Cardiac muscle cell (in vitro differentiated cells and primary cell): Measurements from ENCODE around the gene GCK. TPM values are rescaled to one million over a fixed set of nuclear protein-coding genes. Genes with fewer than 3 reads are reported as not detected.

ENCODE experiments used
- DNase-seq, 2 donors: peaks; one replicate each; pipeline versions ENCODE4 v3.0.0 to v3.0.0-alpha.2; 2010 to 2017; ENCODE audit warnings: low read depth in 1 of 2, low spot score in 1 of 2
- H3K27ac ChIP-seq: fragments of 200-600 bp; sonication (generic); 2 replicates; pipeline ENCODE4 v1.5.1; 2016
- H3K27me3 ChIP-seq: fragments of 200-600 bp; sonication (generic); 2 replicates; pipeline ENCODE4 v1.6.0; 2016; ENCODE audit warnings: control low read depth
- H3K36me3 ChIP-seq: fragments of 200-600 bp; sonication (generic); 2 replicates; pipeline ENCODE4 v1.5.1; 2016; ENCODE audit warnings: control low read depth
- H3K4me1 ChIP-seq: fragments of 200-600 bp; sonication (generic); 2 replicates; pipeline ENCODE4 v1.8.1; 2017; ENCODE audit warnings: low read depth, mild to moderate bottlenecking, mixed run types
- H3K4me3 ChIP-seq: fragments of 200-600 bp; sonication (generic); 2 replicates; pipeline ENCODE4 v1.5.1; 2016; ENCODE audit warnings: mild to moderate bottlenecking
- H3K9me3 ChIP-seq: fragments of 200-600 bp; sonication (generic); 2 replicates; pipeline ENCODE4 v1.5.1; 2017; ENCODE audit warnings: low read depth, mild to moderate bottlenecking, control low read depth
- polyA plus RNA-seq: library from polyadenylated mRNA; unstranded; fragments of >200 nt; fragmentation: Nextera tagmentation; extraction: Ambion mirVana; gene quantifications from 2 replicates; pipeline ENCODE4 v1.2.1, GENCODE V29; 2016
- total RNA-seq: library from RNA; depleted of rRNA; stranded (reverse); fragments of >200 nt; gene quantifications from 2 replicates; pipeline ENCODE4 v1.2.3, GENCODE V29; 2016
- TF ChIP-seq, protein P1 (sequence below): IDR thresholded peaks from 2 replicates; pipeline ENCODE4 v1.5.1; 2012; ENCODE audit warnings: low read depth, mild to moderate bottlenecking, low read length

Gene GCK
- total and polyA plus RNA-seq, 2 experiments from 2014 or later = 26.7 to 46.4 TPM

DNA sequence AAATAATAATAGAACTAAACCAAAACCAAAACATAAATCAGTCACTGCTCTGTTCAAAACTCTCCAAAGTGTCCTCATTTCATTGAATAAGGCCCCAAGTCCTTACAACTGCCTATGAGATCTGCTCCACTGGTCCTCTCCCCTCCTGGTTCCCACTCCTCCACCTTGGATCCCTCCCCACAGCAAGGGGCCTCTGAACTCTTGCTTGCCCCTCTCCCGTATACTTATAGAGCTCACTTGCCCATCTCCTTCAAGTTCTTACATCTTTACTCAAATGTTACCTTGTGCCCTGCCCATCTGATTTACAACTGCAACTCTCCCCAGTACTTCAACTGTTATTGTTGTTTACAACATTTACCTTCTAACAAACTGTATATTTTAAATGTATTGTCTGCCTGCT is 66.7 kb downstream of the GCK start:
- no peak for DNase-seq
- H3K9me3 ChIP-seq = no peaks in the 10 kb centered on the region
- H3K27ac ChIP-seq = peak overlapping the region; percentile 82
- H3K4me3 ChIP-seq = peak overlapping the region; percentile 53
- no peaks in the 10 kb centered on the region for H3K27me3 ChIP-seq
- TF ChIP-seq, protein P1, sequence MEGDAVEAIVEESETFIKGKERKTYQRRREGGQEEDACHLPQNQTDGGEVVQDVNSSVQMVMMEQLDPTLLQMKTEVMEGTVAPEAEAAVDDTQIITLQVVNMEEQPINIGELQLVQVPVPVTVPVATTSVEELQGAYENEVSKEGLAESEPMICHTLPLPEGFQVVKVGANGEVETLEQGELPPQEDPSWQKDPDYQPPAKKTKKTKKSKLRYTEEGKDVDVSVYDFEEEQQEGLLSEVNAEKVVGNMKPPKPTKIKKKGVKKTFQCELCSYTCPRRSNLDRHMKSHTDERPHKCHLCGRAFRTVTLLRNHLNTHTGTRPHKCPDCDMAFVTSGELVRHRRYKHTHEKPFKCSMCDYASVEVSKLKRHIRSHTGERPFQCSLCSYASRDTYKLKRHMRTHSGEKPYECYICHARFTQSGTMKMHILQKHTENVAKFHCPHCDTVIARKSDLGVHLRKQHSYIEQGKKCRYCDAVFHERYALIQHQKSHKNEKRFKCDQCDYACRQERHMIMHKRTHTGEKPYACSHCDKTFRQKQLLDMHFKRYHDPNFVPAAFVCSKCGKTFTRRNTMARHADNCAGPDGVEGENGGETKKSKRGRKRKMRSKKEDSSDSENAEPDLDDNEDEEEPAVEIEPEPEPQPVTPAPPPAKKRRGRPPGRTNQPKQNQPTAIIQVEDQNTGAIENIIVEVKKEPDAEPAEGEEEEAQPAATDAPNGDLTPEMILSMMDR = no peak
- peaks cover 14% of the 10 kb centered on the region for H3K36me3 ChIP-seq
- H3K4me1 ChIP-seq = peaks cover 7% of the 10 kb centered on the region

DNA sequence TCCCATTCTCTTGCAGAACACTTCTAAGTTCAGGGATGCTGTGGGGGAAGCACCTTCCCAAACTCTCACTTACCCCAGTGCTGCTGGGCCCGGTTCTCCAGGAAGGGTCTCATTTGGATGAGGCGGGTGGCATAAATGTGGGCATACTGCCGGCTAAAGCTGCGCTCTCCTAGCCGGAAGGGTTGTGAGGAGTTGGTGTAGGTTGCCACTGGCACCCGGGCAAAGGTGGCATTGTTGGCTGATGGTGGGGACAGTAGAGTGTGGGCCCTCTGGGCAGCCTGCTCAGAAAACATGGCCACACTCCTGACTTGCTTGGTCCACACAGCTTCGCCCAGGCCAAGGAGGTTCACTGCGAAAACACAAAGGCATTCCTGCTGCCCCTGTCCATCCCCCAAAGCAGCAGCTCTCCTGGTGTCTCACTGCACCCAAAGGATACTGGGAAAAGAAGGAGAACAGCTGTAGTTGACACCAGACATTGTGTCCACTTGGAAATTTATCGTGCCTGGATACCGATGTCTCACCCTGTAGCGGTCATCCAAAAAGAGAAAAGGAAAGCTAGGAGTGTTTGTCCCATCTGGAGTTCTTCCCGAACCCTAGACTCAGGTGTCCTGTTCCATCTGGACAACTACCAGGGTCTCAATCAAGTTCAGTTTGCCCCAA is 67.3 kb downstream of the GCK start:
- no peak overlapping the region for H3K27ac ChIP-seq
- TF ChIP-seq, protein P1 = no peak

GRCh38 chr7:44120395-44120794 is 68.8 kb downstream of the GCK start:
- H3K27ac ChIP-seq = no peak overlapping the region
- no peaks in the 10 kb centered on the region for H3K27me3 ChIP-seq
- no peaks in the 10 kb centered on the region for H3K9me3 ChIP-seq
- no peak overlapping the region for H3K4me3 ChIP-seq
- TF ChIP-seq, protein P1 = no peak
- peaks cover 7% of the 10 kb centered on the region for H3K4me1 ChIP-seq
- H3K36me3 ChIP-seq = peaks cover 16% of the 10 kb centered on the region
- DNase-seq = no peak

More for the DNA sequence above, 67.3 kb downstream of the GCK start:
- H3K4me3 ChIP-seq = no peak overlapping the region
- peaks cover 7% of the 10 kb centered on the region for H3K4me1 ChIP-seq
- peaks cover 14% of the 10 kb centered on the region for H3K36me3 ChIP-seq
- H3K9me3 ChIP-seq = no peaks in the 10 kb centered on the region
- H3K27me3 ChIP-seq = no peaks in the 10 kb centered on the region
- no peak for DNase-seq

GRCh38 chr7:44119829-44120380 is 69.3 kb downstream of the GCK start:
- peaks cover 21% of the 10 kb centered on the region for H3K36me3 ChIP-seq
- DNase-seq = no peak
- no peaks in the 10 kb centered on the region for H3K9me3 ChIP-seq
- no peak overlapping the region for H3K27ac ChIP-seq
- TF ChIP-seq, protein P1 = no peak
- no peaks in the 10 kb centered on the region for H3K27me3 ChIP-seq
- H3K4me3 ChIP-seq = no peak overlapping the region
- peaks cover 7% of the 10 kb centered on the region for H3K4me1 ChIP-seq

DNA sequence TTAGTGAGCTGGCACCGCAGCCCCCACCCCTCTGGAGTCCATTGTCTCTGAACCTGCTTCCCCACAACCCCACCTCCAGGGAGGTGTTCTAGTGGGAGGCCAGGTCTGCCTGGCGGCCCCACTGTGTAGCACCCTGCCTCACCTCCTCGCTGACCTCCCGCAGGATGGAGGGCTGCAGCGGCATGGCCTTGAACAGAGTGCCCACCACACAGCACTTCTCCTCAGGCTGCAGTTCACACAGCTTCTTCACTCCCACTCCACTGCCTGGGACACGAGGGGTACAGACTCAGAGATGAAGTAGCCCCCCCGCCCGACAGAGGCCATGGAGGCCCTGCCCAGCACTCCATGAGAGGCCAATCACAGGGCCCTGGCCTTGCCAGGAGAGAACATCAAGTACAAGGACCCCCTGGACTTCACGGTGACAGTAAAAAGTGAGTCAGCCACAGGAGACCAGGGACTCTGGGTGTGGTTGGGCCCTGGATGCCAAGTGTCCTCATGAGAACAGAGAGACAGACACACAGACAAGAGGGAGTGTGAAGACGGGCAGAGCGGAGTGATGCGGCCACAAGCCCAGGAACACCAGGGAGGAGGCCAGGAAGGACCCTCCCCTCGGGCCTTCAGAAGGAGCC is 71.3 kb downstream of the GCK start:
- H3K9me3 ChIP-seq = no peaks in the 10 kb centered on the region
- H3K27me3 ChIP-seq = no peaks in the 10 kb centered on the region
- TF ChIP-seq, protein P1 = no peak
- no peak overlapping the region for H3K27ac ChIP-seq
- H3K4me1 ChIP-seq = peaks cover 7% of the 10 kb centered on the region
- no peak overlapping the region for H3K4me3 ChIP-seq
- peaks cover 27% of the 10 kb centered on the region for H3K36me3 ChIP-seq
- DNase-seq = no peak
